ENCODE measurements around the gene ATOX1. TPM values are rescaled to one million over a fixed set of nuclear protein-coding genes. Genes with fewer than 3 reads are reported as not detected.
A peak's percentile ranks its signal among the peaks of the same experiment; 100 is the strongest.

ATOX1 gene
- total and polyA plus RNA-seq, 11 donors, result 52.1 to 149 (median 71.2) TPM

DNA sequence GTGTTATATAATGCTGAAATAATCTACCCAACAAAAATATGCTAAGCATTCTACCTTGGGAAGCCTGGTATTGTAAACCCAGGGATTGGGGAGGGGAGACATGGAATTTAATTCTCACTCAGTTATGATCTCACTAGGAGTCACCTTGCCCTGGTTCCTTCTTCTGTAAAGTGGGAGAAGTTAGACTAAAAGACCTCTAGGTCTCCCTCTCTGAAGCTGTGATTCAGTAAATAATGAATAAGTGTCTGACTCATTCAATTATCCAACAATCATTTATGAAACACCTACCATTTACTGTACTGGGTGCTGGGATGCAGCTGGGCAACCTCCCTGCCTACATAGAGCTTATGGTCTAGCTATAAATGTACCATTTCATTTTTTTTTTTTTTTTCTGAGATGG lies 51.5 kb downstream of the ATOX1 start:
- peak overlapping the region in 1 of 12 donors; percentile 26 for H3K27ac ChIP-seq
- peak in 1 of 4 donors; percentile 68 for ATAC-seq
- H3K27me3 ChIP-seq, result no peaks in the 10 kb centered on the region
- DNase-seq, result no peak
- no peak overlapping the region for H3K4me3 ChIP-seq
- H3K4me1 ChIP-seq, result peaks cover 0 to 16% (median 4%) of the 10 kb centered on the region in 12 donors
- TF ChIP-seq, protein P1, sequence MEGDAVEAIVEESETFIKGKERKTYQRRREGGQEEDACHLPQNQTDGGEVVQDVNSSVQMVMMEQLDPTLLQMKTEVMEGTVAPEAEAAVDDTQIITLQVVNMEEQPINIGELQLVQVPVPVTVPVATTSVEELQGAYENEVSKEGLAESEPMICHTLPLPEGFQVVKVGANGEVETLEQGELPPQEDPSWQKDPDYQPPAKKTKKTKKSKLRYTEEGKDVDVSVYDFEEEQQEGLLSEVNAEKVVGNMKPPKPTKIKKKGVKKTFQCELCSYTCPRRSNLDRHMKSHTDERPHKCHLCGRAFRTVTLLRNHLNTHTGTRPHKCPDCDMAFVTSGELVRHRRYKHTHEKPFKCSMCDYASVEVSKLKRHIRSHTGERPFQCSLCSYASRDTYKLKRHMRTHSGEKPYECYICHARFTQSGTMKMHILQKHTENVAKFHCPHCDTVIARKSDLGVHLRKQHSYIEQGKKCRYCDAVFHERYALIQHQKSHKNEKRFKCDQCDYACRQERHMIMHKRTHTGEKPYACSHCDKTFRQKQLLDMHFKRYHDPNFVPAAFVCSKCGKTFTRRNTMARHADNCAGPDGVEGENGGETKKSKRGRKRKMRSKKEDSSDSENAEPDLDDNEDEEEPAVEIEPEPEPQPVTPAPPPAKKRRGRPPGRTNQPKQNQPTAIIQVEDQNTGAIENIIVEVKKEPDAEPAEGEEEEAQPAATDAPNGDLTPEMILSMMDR (IDR thresholded peaks at IDR 0.05), result no peak
- no peak for TF ChIP-seq POLR2A (IDR thresholded peaks at IDR 0.05)
- intact Hi-C loops (cut with DNase I), result no loop called here
- H3K9me3 ChIP-seq, result no peaks in the 10 kb centered on the region
- no peaks in the 10 kb centered on the region for H3K36me3 ChIP-seq

- H3K27me3 ChIP-seq, result no peaks in the 10 kb centered on the region
- H3K4me1 ChIP-seq, result peaks cover 0 to 31% (median 11%) of the 10 kb centered on the region in 12 donors
- no peak overlapping the region for H3K27ac ChIP-seq
- no peaks in the 10 kb centered on the region for H3K9me3 ChIP-seq
- TF ChIP-seq POLR2A (IDR thresholded peaks at IDR 0.05), result no peak
- TF ChIP-seq, protein P1 (IDR thresholded peaks at IDR 0.05), result no peak
- no peak overlapping the region for H3K4me3 ChIP-seq
- intact Hi-C loops (cut with DNase I), result loop anchor here in 1 of 10 donors (5.0 kb wide), 1 partner anchor 41 kb away; no protein-coding TSS in a partner anchor
- H3K36me3 ChIP-seq, result no peaks in the 10 kb centered on the region
- 82 to 94% (median 90%) methylated on average over 1 of the region's 1 CpG for WGBS, 4 donors
- no peak for DNase-seq
- ATAC-seq, result no peak
Observed at GRCh38 chr5:151703780-151704179, 54.7 kb downstream of the ATOX1 start.

DNA sequence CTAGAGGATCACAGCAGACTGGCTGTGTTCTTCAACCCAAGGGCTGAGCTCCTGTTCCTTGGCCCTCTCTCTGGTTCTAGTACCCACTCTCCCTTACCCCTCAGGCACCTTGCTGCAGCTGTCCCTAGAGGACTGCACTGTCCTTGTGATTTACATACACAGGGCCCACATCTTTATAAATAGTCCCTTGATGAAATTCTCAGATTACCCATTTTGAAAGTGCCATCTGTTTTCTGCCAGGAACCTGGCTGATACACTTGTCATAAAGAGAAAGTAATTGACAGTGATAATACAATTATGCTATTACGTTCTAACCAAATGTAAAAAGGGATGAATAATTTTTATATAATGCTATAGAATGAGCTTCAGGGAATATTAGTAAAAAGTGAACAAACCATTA lies 55.2 kb downstream of the ATOX1 start:
- no peak for ATAC-seq
- TF ChIP-seq POLR2A (IDR thresholded peaks at IDR 0.05), result no peak
- TF ChIP-seq, protein P1 (IDR thresholded peaks at IDR 0.05), result no peak

DNA sequence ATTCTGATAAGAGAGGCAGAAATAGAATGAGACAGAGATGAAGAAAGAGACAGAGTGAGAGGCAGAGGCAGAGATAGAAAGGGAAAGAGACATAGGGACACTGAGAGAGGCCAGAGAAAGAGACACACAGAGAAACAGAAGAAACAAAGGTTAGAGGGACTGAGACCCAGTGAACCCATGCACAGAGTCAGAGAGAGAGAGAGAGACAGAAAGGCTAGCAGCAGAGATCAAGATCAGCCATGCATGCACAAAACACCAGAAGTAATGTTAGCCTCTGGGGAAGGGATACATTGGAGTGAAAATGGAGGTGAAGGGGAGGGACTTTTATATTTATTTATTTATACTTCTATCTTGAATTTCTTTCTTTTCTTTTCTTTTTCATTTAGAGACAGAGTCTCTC lies 57.6 kb downstream of the ATOX1 start:
- DNase-seq (no peak), ATAC-seq (no peak)
- Histone ChIP-seq H3K27ac (peak overlapping the region in 1 of 12 donors; percentile 23), H3K4me3 (no peak overlapping the region), H3K9me3 (no peaks in the 10 kb centered on the region), H3K4me1 (peaks cover 0 to 49% (median 11%) of the 10 kb centered on the region in 12 donors), H3K36me3 (no peaks in the 10 kb centered on the region), H3K27me3 (no peaks in the 10 kb centered on the region)
- intact Hi-C loops (cut with DNase I), result loop anchor here in 1 of 10 donors (5.0 kb wide), 1 partner anchor 39 kb away; no protein-coding TSS in a partner anchor
- TF ChIP-seq, protein P1 (IDR thresholded peaks at IDR 0.05), result no peak
- no peak for TF ChIP-seq POLR2A (IDR thresholded peaks at IDR 0.05)

More for the DNA sequence above, 55.2 kb downstream of the ATOX1 start:
- 60 to 75% (median 67%) methylated on average over 1 of the region's 1 CpG for WGBS, 4 donors
- H3K9me3 ChIP-seq, result no peaks in the 10 kb centered on the region
- no peak for DNase-seq
- peaks cover 0 to 37% (median 15%) of the 10 kb centered on the region in 12 donors for H3K4me1 ChIP-seq
- H3K4me3 ChIP-seq, result no peak overlapping the region
- no peaks in the 10 kb centered on the region for H3K36me3 ChIP-seq
- intact Hi-C loops (cut with DNase I), result loop anchor here in 1 of 10 donors (5.0 kb wide), 1 partner anchor 41 kb away; no protein-coding TSS in a partner anchor
- H3K27me3 ChIP-seq, result no peaks in the 10 kb centered on the region
- H3K27ac ChIP-seq, result no peak overlapping the region

Measured in heart left ventricle (tissue), 16 donors.